ENCODE measurements around the gene MAST4.

GRCh38 chr5:67111779-67112178, 515.6 kb downstream of the MAST4 start:
- TF ChIP-seq ZBTB33 (IDR thresholded peaks at IDR 0.05) (no peak), TAF1 (conservative IDR thresholded peaks at IDR 0.05) (no peak), CTCF (IDR thresholded peaks at IDR 0.05; ENCODE audit: low read depth, low read length, missing input control) (no peak), SP1 (IDR thresholded peaks at IDR 0.05) (no peak), JUND (IDR thresholded peaks at IDR 0.05) (no peak)

All from liver (tissue), 3 donors.